GM21717 (cell line): ENCODE data around the gene ASXL1.

ENCODE experiments used
- ATAC-seq: cut with Tn5 transposase; IDR thresholded peaks from one replicate; pipeline ENCODE4 v1.9.1; 2021; ENCODE audit warnings: mild to moderate bottlenecking, moderate library complexity; ENCODE audit not compliant: unreplicated experiment

The ASXL1 gene

DNA sequence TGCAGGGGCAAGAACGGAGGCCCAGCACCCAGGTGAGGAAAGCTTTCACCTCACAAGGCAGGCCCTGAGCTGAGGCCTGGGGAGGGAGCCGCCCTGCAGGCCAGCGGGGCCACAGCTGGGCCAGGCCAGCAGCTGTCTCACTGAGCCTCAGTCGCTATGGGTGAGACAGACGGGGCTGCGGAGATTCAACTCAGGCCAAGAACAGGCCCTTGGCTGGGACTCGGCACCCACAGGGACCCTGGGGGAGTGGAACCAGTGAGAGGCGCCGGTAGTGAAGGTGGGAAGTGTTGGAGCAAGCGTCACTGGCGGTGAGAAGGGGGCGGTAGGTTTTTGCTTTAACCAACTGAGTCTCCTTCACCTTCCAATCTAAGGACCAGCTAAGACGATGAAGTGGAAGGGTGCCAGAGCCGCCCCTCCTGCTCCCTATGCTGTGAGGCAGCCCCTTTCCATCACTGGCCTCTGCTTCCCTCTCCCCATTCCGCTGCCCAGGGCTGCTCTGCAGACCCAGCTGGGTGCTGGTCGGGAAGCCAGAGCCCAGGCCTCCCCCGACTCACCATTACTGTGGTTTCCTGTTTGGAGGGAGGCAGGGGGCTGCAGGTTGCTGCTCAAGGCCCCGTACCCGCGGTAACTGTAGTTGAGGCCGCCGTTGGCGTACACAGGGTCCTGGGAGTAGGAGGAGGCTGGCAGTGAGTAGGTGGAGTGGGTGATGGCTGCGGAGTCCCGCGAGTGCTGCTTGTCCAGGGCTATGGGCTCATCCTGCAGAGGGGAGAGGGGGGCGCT, 93.7 kb downstream of the ASXL1 start:
- no peak for ATAC-seq

GRCh38 chr20:32452776-32453466, 94.8 kb downstream of the ASXL1 start:
- ATAC-seq = no peak

DNA sequence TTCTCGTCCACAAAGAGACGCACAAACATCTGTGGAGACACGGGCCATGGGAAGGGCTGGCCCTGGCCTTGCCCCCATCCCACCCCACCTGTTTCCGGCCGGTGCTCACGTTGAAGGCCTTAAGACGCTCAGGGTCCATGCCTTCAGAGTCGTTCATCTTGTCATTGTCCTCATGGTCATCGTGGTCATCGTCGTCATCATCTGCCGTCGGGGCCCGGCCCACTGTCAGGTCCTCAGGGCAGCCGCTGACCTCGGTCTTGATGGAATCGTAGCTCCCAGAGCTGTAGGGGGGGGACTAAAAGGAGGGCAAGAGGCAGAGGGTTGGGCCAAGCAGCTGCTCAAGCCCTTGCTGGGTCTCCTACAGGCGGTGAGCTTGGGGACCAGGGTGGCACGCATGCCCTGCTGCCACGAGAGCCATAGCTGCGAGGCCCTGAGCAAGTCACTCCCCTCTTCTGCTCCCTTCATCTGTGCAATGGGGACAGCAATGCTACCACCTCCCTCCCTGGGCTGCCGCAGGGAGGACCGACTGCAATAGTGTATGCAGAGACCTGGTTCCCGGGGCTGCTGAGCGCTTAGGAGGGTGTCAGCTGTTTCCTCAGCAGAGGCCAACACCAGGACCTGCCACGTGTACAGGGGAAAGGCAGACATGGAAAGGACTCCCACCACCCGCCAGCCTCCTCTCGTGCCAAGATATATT, 95.5 kb downstream of the ASXL1 start:
- no peak for ATAC-seq

DNA sequence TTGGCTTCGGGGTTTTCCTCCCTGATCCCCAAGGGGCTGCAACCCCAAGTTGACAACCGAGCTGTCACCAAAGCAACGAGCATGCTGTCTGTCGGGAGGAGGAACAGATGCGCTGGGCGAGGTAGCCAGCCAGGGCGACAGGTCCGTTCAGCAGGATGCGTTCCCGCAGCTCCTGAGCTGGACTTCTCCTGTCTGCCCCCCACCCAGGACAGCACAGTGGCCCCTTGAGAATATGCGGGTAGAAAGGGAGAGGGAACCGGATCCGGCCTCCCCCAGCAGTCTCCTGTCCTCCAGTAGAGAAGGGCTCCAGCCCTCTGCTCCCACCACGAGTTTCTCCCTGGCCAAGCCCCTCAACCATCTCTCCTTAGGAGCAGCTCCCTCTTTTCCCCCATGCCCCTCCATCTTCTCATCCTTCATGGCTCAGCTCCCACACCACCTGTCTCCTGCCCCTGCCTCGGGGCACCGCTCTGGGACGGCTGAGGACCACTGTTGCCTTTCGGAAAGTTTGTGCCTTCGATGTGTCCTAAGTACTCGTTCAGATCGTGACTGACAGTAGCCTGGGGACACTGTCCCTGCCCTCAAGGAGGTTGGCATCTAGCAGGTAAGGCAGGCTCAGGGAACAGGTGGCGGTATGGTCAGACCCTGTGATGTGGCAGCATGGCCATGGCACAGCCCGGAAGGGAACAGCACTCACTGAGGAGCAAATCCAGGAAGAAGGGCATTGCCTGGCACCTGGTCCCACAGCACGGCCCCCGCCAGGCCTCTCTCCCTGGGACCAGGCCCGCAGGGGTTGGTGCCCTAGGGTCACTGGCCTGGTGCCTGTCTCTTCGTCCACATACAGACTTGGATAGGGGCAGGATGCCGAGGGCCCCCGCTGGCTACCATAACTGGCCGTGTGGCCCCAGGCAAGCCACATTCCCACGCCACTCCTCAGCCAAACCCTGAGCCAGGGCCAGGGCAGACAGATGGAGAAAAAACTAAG, 96.3 kb downstream of the ASXL1 start:
- no peak for ATAC-seq

GRCh38 chr20:32455171-32455900, 97.2 kb downstream of the ASXL1 start:
- ATAC-seq = no peak

- no peak for ATAC-seq
Measured at GRCh38 chr20:32455901-32456701, 98.0 kb downstream of the ASXL1 start.

DNA sequence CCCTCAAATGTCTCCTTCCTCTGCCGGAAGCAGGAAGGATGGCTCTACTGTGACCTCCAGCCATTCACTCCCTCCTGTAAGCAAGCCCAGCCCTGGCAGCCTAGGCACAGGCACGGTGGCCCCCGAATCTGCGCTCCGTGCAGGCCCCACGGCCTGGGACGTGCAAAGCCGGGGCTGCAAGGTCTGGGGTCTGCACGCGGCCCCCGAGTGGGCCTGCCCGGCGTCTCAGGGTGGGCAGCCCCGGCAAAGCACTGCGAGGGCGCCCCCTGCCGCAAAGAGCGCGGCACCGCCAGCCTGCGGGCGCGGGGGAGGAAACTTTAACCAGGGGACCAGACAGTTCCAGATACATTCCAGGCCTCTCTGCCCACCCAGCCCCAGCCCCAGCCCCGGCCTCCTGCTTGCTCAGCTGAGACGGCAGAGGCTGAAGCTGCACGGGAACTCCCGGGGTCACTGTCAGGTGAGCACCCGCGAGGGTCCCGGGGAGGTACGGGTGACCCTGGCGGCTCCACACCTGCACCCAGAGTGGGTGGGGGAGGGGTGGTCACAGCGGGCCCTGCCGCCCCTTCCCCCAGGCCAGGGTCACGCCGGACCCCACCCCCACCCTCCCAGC, 98.8 kb downstream of the ASXL1 start:
- ATAC-seq = no peak

DNA sequence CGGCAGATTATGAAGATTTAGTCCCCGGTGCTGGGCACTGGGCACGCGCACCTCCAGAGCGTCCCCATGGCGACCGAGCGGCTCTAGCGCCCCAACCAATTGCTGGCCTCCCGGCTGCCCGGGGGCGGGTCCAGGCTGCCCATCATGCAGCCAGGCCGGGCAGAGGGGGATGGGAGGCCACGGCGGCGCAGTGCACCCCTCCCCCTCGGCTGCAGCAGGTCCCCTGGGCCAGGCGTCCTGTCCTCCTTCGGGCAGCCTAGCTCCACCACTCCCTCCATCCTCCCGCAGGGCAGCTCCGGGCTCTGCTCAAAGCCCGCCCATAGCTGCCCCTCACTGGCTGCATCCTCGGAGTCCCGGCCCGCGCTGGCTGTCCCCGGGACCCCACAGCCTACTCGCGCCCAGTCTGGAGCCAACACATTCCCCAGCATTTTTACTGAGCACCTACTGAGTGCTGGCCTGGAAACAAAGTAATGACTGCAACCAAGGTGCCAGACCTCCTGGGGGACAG, 99.4 kb downstream of the ASXL1 start:
- no peak for ATAC-seq

GRCh38 chr20:32458061-32458836, 100.1 kb downstream of the ASXL1 start:
- no peak for ATAC-seq

DNA sequence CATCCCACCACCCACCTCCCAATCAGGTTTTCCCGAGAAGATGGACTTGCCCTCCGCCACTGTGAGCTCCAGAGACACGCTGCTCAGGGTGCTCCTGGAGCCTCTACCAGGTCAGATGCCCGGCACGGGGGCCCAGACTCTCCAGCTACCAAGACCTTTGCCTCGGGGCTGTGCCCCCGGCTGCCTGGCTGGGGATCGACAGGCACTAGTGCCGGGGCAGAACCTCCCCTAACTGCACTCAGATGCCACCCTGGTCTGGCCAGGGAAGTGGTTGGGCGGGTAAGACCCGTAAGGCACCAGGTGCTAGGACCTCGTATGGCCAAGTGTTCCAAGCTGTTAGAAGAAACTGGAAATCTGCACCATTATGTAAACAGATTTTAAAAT, 100.7 kb downstream of the ASXL1 start:
- no peak for ATAC-seq

GRCh38 chr20:32460231-32460630, 102.1 kb downstream of the ASXL1 start:
- no peak for ATAC-seq

DNA sequence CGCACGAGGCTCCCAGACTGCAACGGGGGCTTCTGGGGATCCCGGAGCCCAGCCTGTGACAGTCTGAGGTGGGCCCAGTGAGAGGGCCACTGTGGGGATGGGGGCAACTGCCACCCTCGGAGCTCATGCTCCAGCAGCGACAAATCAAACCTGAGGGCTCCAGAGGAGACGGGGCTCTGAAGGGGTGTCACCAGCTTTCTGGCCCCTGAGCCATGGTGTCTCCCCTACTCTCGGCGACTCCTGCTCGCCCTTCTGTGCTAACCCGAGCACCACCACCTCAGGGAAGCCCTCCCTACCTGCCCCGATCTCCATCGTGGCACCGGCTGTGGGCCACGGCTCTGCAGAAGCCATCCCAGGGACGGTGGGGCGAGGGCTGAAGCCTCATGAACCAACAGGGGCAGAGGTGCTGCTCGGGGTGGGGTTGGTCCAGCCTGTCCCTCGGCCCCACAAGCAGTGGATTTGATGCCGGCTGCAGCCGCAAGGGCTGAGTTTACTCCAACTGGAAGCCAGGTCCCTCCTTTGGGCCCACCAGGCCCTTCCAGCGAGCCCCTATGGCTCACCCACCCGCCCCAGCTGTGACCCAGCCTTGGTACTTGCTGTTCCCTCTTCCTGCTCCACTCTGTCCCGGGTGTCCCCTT, 102.7 kb downstream of the ASXL1 start:
- no peak for ATAC-seq

GRCh38 chr20:32461836-32462600, 103.9 kb downstream of the ASXL1 start:
- no peak for ATAC-seq

- ATAC-seq = no peak
Measured at GRCh38 chr20:32462900-32463641, 104.9 kb downstream of the ASXL1 start.

DNA sequence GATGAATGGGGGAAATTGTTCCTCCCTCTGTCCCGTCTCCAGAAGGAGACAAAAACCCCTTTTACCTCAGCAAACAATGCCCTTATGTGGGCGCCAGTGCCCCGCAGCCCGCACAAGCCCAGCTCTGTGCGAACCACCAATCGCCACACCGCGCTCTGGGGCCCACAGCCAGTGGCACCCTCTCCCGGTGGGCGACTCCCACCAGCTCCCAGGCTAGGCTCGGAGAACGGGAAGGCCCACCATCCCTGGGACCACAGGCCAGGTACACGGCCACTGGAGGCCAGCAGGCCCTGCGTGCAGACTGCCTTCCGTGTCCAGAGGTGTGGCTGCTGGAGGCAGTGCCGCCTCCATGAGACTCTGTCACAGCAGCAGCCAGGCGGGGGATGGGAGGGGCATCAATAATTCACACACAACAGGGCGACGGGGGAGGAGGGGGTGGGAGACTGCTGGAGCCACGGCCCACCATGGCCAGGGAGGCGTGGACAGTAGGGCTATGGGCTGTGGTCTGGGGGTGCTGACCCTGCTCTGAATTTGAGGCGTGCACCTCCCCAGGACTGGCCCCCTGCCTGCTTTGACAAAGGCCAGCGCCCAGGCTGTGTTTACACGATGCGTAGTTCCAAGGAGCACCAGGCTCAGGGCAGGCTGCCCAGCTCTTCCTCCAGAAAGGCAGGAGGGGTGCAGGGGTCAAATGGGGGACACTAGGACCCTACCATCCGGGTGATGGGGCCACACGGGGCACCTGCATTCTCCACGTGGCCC, 105.7 kb downstream of the ASXL1 start:
- ATAC-seq = no peak
